Measurements from ENCODE around the gene MC1R.

Gene MC1R

GRCh38 chr16:89917773-89918452, 749 bp upstream of the MC1R start:
- no peaks in the 10 kb centered on the region for H3K27me3 ChIP-seq
- TF ChIP-seq, protein P1, sequence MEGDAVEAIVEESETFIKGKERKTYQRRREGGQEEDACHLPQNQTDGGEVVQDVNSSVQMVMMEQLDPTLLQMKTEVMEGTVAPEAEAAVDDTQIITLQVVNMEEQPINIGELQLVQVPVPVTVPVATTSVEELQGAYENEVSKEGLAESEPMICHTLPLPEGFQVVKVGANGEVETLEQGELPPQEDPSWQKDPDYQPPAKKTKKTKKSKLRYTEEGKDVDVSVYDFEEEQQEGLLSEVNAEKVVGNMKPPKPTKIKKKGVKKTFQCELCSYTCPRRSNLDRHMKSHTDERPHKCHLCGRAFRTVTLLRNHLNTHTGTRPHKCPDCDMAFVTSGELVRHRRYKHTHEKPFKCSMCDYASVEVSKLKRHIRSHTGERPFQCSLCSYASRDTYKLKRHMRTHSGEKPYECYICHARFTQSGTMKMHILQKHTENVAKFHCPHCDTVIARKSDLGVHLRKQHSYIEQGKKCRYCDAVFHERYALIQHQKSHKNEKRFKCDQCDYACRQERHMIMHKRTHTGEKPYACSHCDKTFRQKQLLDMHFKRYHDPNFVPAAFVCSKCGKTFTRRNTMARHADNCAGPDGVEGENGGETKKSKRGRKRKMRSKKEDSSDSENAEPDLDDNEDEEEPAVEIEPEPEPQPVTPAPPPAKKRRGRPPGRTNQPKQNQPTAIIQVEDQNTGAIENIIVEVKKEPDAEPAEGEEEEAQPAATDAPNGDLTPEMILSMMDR (IDR thresholded peaks at IDR 0.05; ENCODE audit: low read depth, low read length), result no peak
- H3K4me3 ChIP-seq (ENCODE audit: low read depth, low read length), result peak overlapping the region; percentile 41
- peaks cover 19% of the 10 kb centered on the region for H3K36me3 ChIP-seq
- no peaks in the 10 kb centered on the region for H3K9me3 ChIP-seq
- peak; percentile 93 for DNase-seq
- peaks cover 20% of the 10 kb centered on the region for H3K4me1 ChIP-seq

DNA sequence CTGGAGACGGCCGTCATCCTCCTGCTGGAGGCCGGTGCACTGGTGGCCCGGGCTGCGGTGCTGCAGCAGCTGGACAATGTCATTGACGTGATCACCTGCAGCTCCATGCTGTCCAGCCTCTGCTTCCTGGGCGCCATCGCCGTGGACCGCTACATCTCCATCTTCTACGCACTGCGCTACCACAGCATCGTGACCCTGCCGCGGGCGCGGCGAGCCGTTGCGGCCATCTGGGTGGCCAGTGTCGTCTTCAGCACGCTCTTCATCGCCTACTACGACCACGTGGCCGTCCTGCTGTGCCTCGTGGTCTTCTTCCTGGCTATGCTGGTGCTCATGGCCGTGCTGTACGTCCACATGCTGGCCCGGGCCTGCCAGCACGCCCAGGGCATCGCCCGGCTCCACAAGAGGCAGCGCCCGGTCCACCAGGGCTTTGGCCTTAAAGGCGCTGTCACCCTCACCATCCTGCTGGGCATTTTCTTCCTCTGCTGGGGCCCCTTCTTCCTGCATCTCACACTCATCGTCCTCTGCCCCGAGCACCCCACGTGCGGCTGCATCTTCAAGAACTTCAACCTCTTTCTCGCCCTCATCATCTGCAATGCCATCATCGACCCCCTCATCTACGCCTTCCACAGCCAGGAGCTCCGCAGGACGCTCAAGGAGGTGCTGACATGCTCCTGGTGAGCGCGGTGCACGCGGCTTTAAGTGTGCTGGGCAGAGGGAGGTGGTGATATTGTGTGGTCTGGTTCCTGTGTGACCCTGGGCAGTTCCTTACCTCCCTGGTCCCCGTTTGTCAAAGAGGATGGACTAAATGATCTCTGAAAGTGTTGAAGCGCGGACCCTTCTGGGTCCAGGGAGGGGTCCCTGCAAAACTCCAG, 1.1 kb downstream of the MC1R start:
- peaks cover 11% of the 10 kb centered on the region for H3K36me3 ChIP-seq
- no peaks in the 10 kb centered on the region for H3K27me3 ChIP-seq
- H3K4me1 ChIP-seq, result peaks cover 20% of the 10 kb centered on the region
- H3K9me3 ChIP-seq, result no peaks in the 10 kb centered on the region
- TF ChIP-seq, protein P1 (IDR thresholded peaks at IDR 0.05; ENCODE audit: low read depth, low read length), result no peak
- DNase-seq, result no peak
- no peak overlapping the region for H3K4me3 ChIP-seq (ENCODE audit: low read depth, low read length)

DNA sequence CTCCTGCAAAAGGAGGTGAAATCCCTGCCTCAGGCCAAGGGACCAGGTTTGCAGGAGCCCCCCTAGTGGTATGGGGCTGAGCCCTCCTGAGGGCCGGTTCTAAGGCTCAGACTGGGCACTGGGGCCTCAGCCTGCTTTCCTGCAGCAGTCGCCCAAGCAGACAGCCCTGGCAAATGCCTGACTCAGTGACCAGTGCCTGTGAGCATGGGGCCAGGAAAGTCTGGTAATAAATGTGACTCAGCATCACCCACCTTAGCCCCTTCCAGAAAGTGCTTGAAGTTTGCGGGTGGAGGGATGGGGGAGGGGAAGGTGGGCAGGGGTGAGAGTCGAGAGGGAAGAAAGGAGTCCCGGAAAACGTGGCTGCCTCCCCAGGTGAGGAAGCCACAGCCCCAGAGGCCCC, 2.1 kb downstream of the MC1R start:
- DNase-seq, result no peak
- peaks cover 20% of the 10 kb centered on the region for H3K4me1 ChIP-seq
- H3K4me3 ChIP-seq (ENCODE audit: low read depth, low read length), result no peak overlapping the region
- H3K9me3 ChIP-seq, result no peaks in the 10 kb centered on the region
- H3K36me3 ChIP-seq, result peaks cover 5% of the 10 kb centered on the region
- TF ChIP-seq, protein P1 (IDR thresholded peaks at IDR 0.05; ENCODE audit: low read depth, low read length), result no peak
- no peaks in the 10 kb centered on the region for H3K27me3 ChIP-seq

- peak overlapping the region; percentile 91 for H3K4me3 ChIP-seq (ENCODE audit: low read depth, low read length)
- TF ChIP-seq, protein P1 (IDR thresholded peaks at IDR 0.05; ENCODE audit: low read depth, low read length), result no peak
- H3K9me3 ChIP-seq, result no peaks in the 10 kb centered on the region
- peaks cover 20% of the 10 kb centered on the region for H3K4me1 ChIP-seq
- peaks cover under 1% of the 10 kb centered on the region for H3K36me3 ChIP-seq
- H3K27me3 ChIP-seq, result no peaks in the 10 kb centered on the region
- DNase-seq, result peak; percentile 44
These were observed 2.6 kb downstream of the MC1R start for GRCh38 chr16:89921131-89921701.

- DNase-seq, result peak; percentile 96
- Histone ChIP-seq H3K36me3 (peaks cover 7% of the 10 kb centered on the region), H3K9me3 (no peaks in the 10 kb centered on the region), H3K27me3 (no peaks in the 10 kb centered on the region), H3K4me1 (peaks cover 20% of the 10 kb centered on the region), H3K4me3 (ENCODE audit: low read depth, low read length) (peak overlapping the region; percentile 91)
- TF ChIP-seq, protein P1 (IDR thresholded peaks at IDR 0.05; ENCODE audit: low read depth, low read length), result no peak
These were observed 3.2 kb downstream of the MC1R start for GRCh38 chr16:89921702-89922476.

All from BE2C (cell line).